ENCODE data around the gene TCF3. TPM values are rescaled to one million over a fixed set of nuclear protein-coding genes. Genes with fewer than 3 reads are reported as not detected.

The TCF3 gene
- polyA plus RNA-seq, 3 donors, result 2.4 to 36.2 (median 3.3) TPM

DNA sequence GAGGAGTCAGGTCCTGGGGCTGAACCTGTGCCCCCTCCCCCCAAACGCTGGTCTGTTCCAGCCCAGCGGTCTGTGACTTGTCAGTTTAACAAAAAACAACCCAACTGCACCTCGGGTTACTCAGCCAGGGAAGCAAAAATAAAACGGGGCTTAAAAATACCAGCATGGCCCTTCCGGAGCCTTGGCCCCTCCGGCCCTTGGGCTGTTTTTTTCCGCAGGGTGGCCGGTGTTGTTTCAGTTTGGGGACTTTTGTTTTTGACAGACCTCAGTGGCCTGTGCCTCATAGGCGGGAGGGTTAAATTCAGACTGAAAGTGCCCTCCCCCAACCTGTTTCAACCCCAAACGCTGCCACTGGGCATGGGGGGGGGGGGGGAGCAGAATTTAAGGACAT, 4.0 kb downstream of the TCF3 start:
- H3K27ac Mint-ChIP-seq, result no peak overlapping the region
- TF ChIP-seq, protein P1, sequence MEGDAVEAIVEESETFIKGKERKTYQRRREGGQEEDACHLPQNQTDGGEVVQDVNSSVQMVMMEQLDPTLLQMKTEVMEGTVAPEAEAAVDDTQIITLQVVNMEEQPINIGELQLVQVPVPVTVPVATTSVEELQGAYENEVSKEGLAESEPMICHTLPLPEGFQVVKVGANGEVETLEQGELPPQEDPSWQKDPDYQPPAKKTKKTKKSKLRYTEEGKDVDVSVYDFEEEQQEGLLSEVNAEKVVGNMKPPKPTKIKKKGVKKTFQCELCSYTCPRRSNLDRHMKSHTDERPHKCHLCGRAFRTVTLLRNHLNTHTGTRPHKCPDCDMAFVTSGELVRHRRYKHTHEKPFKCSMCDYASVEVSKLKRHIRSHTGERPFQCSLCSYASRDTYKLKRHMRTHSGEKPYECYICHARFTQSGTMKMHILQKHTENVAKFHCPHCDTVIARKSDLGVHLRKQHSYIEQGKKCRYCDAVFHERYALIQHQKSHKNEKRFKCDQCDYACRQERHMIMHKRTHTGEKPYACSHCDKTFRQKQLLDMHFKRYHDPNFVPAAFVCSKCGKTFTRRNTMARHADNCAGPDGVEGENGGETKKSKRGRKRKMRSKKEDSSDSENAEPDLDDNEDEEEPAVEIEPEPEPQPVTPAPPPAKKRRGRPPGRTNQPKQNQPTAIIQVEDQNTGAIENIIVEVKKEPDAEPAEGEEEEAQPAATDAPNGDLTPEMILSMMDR (IDR thresholded peaks at IDR 0.05), result no peak
- H4K20me1 ChIP-seq (ENCODE audit: insufficient read depth, low read length), result peaks cover 17% of the 10 kb centered on the region
- H3K4me3 ChIP-seq (replicated peaks in 1 of 3; ENCODE audit: low read depth in 2 of 3, low read length in 3 of 3), result no peak overlapping the region
- no peak overlapping the region for H3K27ac ChIP-seq (ENCODE audit: low read depth in 1 of 2, low read length in 2 of 2)
- H3K27me3 ChIP-seq (ENCODE audit: control insufficient read depth in 2 of 2, insufficient read depth in 2 of 2, low read length in 2 of 2), result peaks cover 0 to 6% of the 10 kb centered on the region in 2 donors
- no peaks in the 10 kb centered on the region for H3K9me3 ChIP-seq (replicated peaks in 1 of 2; ENCODE audit: control insufficient read depth in 1 of 2, insufficient read depth in 1 of 2, low read length in 2 of 2)
- intact Hi-C loops (cut with micrococcal nuclease), result no loop called here
- peaks cover 5 to 12% (median 10%) of the 10 kb centered on the region in 3 donors for H3K27me3 Mint-ChIP-seq (ENCODE audit: low read depth in 3 of 3)
- H3K36me3 ChIP-seq (replicated peaks in 1 of 2; ENCODE audit: control insufficient read depth in 1 of 2, insufficient read depth in 2 of 2, low read length in 2 of 2), result peaks cover 30 to 37% of the 10 kb centered on the region in 2 donors
- H3K4me2 ChIP-seq (replicated peaks; ENCODE audit: extremely low read depth, low read length, poor library complexity, severe bottlenecking), result no peak overlapping the region
- H3K9me3 Mint-ChIP-seq, result peaks cover 0 to 3% (median 0%) of the 10 kb centered on the region in 7 donors
- peaks cover 25% of the 10 kb centered on the region for H3K79me2 ChIP-seq (ENCODE audit: insufficient read depth, low read length)
- H2AFZ ChIP-seq (ENCODE audit: insufficient read depth, low read depth, low read length, poor library complexity, severe bottlenecking), result no peak overlapping the region
- peaks cover 13% of the 10 kb centered on the region for H3K4me1 Mint-ChIP-seq
- peaks cover 21 to 49% of the 10 kb centered on the region in 2 donors for H3K36me3 Mint-ChIP-seq
- no peak overlapping the region for H3K9ac ChIP-seq (ENCODE audit: insufficient read depth, low read length, poor library complexity, severe bottlenecking)
- DNase-seq, result no peak
- peaks cover 12 to 20% of the 10 kb centered on the region in 2 donors for H3K4me1 ChIP-seq (ENCODE audit: control insufficient read depth in 1 of 2, insufficient read depth in 2 of 2, low read length in 2 of 2)
- WGBS (ENCODE audit: insufficient coverage), result 100% methylated on average over 3 of the region's 10 CpGs
- peak overlapping the region in 1 of 2 donors; percentile 24 for H3K4me3 Mint-ChIP-seq

DNA sequence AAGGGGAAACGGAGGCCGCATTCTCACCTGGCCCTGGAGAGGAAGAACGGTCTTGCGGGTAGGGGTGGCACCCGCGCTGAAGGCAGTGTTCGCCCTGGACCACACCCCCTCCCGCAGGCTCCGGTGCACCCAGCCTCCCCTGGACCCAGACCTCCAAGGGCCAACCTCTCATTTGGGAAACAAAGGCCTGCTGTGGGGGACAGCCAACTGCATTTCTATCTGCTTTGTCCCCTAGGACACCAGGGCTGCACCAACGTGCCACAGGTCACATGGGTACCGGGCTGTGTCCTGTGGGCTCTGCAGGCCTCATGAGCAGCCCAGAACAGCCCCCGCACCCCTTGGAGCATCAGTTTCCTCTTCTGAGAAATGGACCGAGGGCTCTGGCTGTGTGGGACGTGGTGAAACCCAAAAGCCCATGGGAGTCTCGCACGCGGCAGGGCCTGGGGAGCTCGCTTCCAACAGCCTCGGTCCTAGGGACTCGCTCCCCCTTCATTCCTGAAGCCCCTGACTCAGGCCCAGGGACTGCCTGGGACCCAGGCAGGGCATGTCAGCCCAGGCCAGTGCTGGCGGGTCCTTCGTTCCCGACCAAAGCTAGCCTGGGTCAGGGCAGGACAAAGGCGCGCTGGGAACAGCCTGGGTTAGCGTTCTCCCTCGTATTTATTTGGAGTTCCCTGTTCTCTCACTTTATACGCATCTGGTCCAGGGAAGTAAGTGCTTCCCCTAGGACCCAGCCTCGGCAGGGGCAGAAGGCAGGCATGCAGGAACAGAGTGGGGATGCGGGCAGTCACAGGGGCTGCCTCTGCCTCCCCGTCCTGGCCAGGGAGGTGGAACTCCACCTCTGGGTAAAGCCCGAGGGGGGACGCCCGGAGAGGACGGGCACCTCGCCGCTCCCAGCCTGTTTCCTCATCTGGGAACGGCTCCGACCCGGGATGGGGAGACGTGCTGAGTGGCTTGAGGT, 4.6 kb downstream of the TCF3 start:
- H3K4me2 ChIP-seq (replicated peaks; ENCODE audit: extremely low read depth, low read length, poor library complexity, severe bottlenecking), result no peak overlapping the region
- no peak overlapping the region for H3K4me3 ChIP-seq (replicated peaks in 1 of 3; ENCODE audit: low read depth in 2 of 3, low read length in 3 of 3)
- peaks cover 0 to 6% of the 10 kb centered on the region in 2 donors for H3K27me3 ChIP-seq (ENCODE audit: control insufficient read depth in 2 of 2, insufficient read depth in 2 of 2, low read length in 2 of 2)
- DNase-seq, result no peak
- H3K4me1 Mint-ChIP-seq, result peaks cover 13% of the 10 kb centered on the region
- intact Hi-C loops (cut with micrococcal nuclease), result no loop called here
- H2AFZ ChIP-seq (ENCODE audit: insufficient read depth, low read depth, low read length, poor library complexity, severe bottlenecking), result no peak overlapping the region
- TF ChIP-seq, protein P1 (IDR thresholded peaks at IDR 0.05), result no peak
- H3K4me3 Mint-ChIP-seq, result peak overlapping the region in 1 of 2 donors; percentile 24
- peaks cover 25 to 56% of the 10 kb centered on the region in 2 donors for H3K36me3 Mint-ChIP-seq
- no peak overlapping the region for H3K9ac ChIP-seq (ENCODE audit: insufficient read depth, low read length, poor library complexity, severe bottlenecking)
- peaks cover 30 to 43% of the 10 kb centered on the region in 2 donors for H3K36me3 ChIP-seq (replicated peaks in 1 of 2; ENCODE audit: control insufficient read depth in 1 of 2, insufficient read depth in 2 of 2, low read length in 2 of 2)
- no peak overlapping the region for H3K27ac ChIP-seq (ENCODE audit: low read depth in 1 of 2, low read length in 2 of 2)
- H3K79me2 ChIP-seq (ENCODE audit: insufficient read depth, low read length), result peaks cover 25% of the 10 kb centered on the region
- peaks cover 0 to 3% (median 0%) of the 10 kb centered on the region in 7 donors for H3K9me3 Mint-ChIP-seq
- 96% methylated on average over 37 of the region's 41 CpGs for WGBS (ENCODE audit: insufficient coverage)
- H4K20me1 ChIP-seq (ENCODE audit: insufficient read depth, low read length), result peaks cover 17% of the 10 kb centered on the region
- H3K9me3 ChIP-seq (replicated peaks in 1 of 2; ENCODE audit: control insufficient read depth in 1 of 2, insufficient read depth in 1 of 2, low read length in 2 of 2), result no peaks in the 10 kb centered on the region
- H3K27me3 Mint-ChIP-seq (ENCODE audit: low read depth in 3 of 3), result peaks cover 5 to 12% (median 10%) of the 10 kb centered on the region in 3 donors
- H3K4me1 ChIP-seq (ENCODE audit: control insufficient read depth in 1 of 2, insufficient read depth in 2 of 2, low read length in 2 of 2), result peaks cover 11 to 20% of the 10 kb centered on the region in 2 donors
- no peak overlapping the region for H3K27ac Mint-ChIP-seq
